Body of pancreas (tissue), 4 donors: ENCODE measurements around the gene BEX5.

ENCODE experiments used
- CTCF ChIP-seq, 7 experiments: fragments of 450-650 bp in 4 of 7; fragments of 200-600 bp in 3 of 7; sonication (generic) in 3 of 7; IDR thresholded peaks; one replicate each; pipeline ENCODE4 v1.5.1; 2016 to 2019; ENCODE audit warnings: antibody characterized with exemption in 7 of 7
- POLR2A ChIP-seq, 3 donors: fragments of 450-650 bp; IDR thresholded peaks; one replicate each; pipeline ENCODE4 v1.6.1; 2016; ENCODE audit warnings: antibody characterized with exemption in 3 of 3, mild to moderate bottlenecking in 2 of 3

- TF ChIP-seq CTCF (IDR thresholded peaks at IDR 0.05), result no peak
- no peak for TF ChIP-seq POLR2A (IDR thresholded peaks at IDR 0.05)
Observed at GRCh38 chrX:102154900-102155805, 624 bp downstream of the BEX5 start.
